Urothelium cell line (cell line): ENCODE results near the gene TARP.
A peak's percentile ranks its signal among the peaks of the same experiment; 100 is the strongest.
"Not testable (repeated sequence)": the region's sequence is repeated elsewhere in the genome, so short reads cannot be mapped to it uniquely, and the experiment has no call there.

ENCODE experiments used
- DNase-seq: peaks from one replicate; pipeline ENCODE4 v3.0.0; 2011; ENCODE audit warnings: low spot score, mixed read lengths
- FAIRE-seq: peaks from 2 replicates; lab custom pipeline; 2011; peaks lifted over from hg19 to GRCh38; lab: Jason Lieb, UNC

Gene TARP

GRCh38 chr7:38299275-38299931, 26.0 kb upstream of the TARP start:
- FAIRE-seq (no peak), DNase-seq (no peak)

- no peak for FAIRE-seq
- no peak for DNase-seq
These were observed 22.8 kb upstream of the TARP start for GRCh38 chr7:38296059-38296857.

GRCh38 chr7:38294926-38295325, 21.5 kb upstream of the TARP start:
- DNase-seq: no peak
- FAIRE-seq: no peak

GRCh38 chr7:38292442-38292841, 19.0 kb upstream of the TARP start:
- FAIRE-seq (no peak), DNase-seq (no peak)

- no peak for FAIRE-seq
- DNase-seq: no peak
These were observed 18.2 kb upstream of the TARP start for GRCh38 chr7:38291650-38292049.

DNA sequence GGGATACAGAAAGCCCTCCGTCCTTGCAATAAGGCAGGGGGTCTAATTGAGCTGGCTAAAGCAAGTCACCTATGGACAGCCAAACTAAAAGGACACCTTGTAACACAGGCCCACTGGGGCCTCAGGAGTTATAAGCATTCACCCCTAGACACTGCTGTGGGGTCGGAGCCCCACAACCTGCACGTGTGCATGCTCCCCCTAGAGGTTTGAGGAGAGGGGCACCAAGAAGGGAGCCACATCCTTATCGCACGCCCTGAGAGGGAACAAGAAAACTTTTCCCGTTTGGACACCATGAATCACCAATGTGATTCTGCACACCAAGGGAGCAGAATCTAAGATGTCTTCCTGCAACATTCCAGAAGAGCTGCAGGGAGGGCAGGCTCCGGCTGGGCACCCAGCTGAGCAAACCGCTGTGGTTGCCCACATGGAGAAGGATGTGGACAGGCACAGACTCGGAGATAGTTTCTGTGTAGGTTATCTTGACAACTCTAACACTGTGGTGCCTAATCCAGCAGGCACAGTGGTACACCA, 17.7 kb upstream of the TARP start:
- DNase-seq: no peak
- FAIRE-seq: peak; percentile 56

DNA sequence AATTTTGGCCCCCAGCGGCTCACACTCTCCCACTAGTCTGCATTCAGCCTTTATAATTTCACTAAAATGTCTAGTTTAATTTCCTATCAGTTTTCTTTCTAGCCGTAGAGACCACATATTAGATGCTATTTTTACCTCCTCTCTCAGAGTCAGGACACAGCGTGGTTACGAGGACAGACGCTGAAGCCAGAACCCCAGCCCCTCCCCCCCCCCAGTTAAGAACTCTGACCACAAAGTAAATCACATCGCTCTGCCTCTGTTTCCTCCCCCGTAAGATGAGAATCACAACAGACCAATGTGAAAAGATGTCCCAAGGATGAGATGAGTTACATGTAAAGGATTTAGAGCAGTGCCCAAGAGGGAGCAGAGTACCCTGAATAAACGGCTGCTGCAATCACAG, 11.1 kb upstream of the TARP start:
- DNase-seq (no peak), FAIRE-seq (no peak)

GRCh38 chr7:38283809-38284208, 10.4 kb upstream of the TARP start:
- FAIRE-seq: no peak
- peak; percentile 23 for DNase-seq

DNA sequence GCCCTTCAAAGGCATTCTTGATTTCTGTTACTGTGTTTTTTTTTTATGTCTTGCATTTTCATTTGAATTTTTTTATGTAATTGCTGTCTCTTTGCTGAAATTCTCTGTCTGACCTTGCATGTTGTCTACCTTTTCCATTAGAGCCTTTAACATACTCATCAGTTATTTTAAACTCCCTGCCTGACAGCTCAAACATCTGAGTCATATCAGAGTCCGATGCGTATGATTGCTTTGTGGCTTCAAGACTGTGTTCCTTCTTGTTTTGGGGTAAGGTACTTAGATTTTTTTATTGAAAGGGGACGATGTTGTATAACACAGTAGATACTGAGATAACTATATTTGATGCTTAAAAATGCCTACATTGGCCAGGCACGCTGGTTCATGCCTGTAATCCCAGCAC, 9.7 kb upstream of the TARP start:
- no peak for FAIRE-seq

GRCh38 chr7:38282081-38282480, 8.6 kb upstream of the TARP start:
- DNase-seq (no peak), FAIRE-seq (no peak)

More for the DNA sequence above, 9.7 kb upstream of the TARP start:
- DNase-seq: no peak

GRCh38 chr7:38281266-38281665, 7.8 kb upstream of the TARP start:
- DNase-seq: no peak
- FAIRE-seq: no peak

DNA sequence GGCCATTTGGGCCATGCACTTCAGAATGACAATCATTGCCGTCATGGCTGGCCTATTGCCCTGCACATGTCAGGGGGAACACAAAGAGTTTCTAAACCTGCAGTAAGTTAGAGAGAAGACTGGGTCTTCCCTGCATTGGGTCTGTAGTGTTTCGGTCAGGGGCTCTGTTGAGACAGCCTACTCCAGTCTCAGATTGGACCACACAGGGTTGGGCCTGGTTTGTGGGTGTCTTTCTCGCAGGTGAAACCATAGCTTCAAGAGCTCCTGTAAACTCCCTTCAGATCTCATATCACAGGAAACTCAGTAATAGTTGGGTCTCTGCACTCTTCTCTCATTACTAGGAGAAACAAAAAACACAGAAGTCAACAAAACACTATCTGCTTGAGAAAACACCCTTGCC, 7.3 kb upstream of the TARP start:
- DNase-seq: no peak
- FAIRE-seq: no peak

GRCh38 chr7:38280000-38280399, 6.6 kb upstream of the TARP start:
- DNase-seq: no peak
- FAIRE-seq: no peak

DNA sequence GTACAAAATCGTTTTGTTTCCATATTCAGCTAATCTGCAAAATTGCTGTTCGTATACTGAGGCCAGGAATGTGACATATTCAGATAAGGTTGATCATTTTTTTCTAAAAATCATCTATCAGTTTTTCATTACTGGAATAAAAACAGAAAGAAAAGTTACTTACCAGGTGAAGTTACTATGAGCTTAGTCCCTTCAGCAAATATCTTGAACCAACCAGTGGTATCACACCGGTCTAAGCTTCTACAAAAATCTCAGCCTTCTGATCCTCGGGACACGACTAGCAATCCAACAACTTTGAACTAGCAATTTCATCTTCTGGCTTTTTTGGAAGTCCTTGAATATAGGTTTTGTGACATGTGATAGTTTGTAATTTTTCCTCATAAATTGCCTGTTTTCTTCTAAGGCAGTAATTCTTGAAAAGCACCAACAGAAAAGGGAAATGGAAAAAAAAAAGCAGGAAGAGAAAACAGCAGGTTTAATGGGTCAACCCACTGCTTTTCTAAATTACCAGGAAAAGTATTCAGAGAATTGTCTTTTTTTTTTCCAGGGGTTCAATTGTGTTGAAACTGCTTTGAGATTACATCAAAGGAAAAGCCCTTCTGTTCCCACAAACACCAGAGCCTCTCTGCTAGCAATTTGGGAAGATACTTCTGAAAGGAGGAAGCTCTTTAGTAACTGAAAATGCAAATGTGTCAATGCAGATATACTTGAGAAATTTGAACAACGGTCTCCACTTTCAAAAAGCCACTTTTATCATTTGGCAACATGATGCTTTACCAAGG, 2.9 kb upstream of the TARP start:
- DNase-seq (no peak), FAIRE-seq (no peak)

- no peak for DNase-seq
- no peak for FAIRE-seq
These were observed 1.6 kb upstream of the TARP start for GRCh38 chr7:38274927-38275620.

- FAIRE-seq (no peak), DNase-seq (no peak)
These were observed 1.1 kb upstream of the TARP start for GRCh38 chr7:38274486-38274885.

DNA sequence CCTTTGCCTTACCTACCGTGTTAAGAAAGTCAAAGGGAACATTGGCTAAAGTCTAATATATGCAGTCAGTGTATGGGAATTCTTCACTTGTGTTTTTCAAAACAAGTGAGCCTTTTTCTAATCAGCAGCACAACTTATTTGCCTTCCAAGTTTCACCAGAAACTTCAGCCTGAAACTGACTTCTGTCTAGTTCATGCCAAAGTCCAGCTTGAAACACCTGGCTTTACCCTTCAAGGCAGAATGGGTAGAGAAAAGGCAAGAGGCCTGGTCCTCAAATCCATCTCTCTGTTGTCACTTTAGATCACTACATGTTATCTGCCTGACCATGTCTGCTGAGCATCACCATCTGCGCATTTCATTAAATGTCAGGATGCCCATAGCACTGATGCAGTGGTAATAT, 3.0 kb downstream of the TARP start:
- DNase-seq: not testable (repeated sequence)
- peak; percentile 80 for FAIRE-seq

- DNase-seq: not testable (repeated sequence)
- FAIRE-seq: peak; percentile 62
These were observed 3.6 kb downstream of the TARP start for GRCh38 chr7:38269704-38270346.

DNA sequence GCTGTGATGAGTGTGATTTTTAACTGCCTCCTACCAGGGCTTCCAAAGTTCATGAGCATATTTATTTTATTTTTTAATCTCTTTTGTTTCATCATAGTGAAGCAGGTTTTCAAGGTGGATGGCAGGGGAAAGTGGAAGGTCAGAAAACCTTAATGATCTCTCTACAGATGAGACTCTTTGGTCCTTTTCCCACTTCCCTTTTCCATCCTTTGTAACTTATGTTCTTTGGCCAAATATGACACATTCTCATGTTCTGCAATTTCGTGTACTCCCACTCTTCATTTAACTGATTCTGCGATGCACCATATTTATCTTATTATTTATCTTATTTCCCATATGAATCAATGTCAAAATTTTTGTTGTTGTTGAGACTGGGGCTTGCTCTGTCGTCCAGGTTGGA, 7.5 kb downstream of the TARP start:
- DNase-seq, FAIRE-seq: not testable (repeated sequence)

DNA sequence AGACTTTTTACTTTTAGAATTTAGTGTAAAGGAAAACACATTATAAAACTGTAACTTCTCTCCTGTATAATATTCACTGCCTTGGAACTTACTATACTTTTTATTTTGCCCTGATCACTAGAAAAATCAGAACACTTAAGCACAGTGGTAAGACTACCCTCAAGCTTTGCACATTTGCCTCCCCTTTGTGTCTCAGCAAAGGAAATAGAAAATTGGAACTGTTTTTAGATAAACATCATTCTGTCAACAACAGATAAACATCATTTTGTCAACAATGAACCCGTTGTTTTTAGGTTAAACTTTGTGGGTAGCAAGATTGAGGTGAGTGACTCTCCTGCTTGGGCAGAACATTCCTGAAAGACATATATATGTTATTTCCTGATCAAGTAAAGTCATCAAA, 8.8 kb downstream of the TARP start:
- not testable (repeated sequence) for FAIRE-seq, DNase-seq
